GM18951 (cell line): Measurements from ENCODE around the gene BCKDHB.

Source experiments
- POLR2A ChIP-seq: IDR thresholded peaks from 4 replicates; pipeline ENCODE4 v1.6.1; 2011; ENCODE audit warnings: mild to moderate bottlenecking; ENCODE audit not compliant: insufficient read length, insufficient read depth; ENCODE audit errors: extremely low read depth
- in situ Hi-C: fragments of 300-500 bp; cut with MboI; formaldehyde crosslinking; loops from one replicate; pipeline ENCODE4 v1.12.0; 2022; ENCODE audit warnings: low sequenced_read_pairs, mixed read lengths, inconsistent platforms; ENCODE audit not compliant: unreplicated experiment

Gene BCKDHB

DNA sequence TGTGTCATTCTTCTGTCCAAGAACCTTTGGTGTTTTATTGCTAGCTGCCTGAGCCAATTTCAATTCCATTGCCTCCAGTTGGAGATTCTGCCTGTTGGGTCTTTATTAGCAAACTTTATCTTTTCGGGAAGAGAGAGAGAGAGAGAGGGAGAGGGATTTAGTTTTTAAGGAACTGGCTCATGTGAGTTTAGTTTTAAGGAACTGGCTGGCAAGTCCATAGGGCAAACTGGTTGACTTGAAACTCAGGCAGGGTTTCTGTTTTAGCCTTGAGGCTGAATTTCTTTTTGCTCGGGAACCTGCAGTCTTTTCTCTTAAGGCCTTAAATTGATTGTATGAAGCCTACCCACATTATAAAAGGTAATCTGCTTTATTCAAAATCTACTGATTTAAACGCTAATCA, 23.0 kb downstream of the BCKDHB start:
- in situ Hi-C loops, result no loop called here

DNA sequence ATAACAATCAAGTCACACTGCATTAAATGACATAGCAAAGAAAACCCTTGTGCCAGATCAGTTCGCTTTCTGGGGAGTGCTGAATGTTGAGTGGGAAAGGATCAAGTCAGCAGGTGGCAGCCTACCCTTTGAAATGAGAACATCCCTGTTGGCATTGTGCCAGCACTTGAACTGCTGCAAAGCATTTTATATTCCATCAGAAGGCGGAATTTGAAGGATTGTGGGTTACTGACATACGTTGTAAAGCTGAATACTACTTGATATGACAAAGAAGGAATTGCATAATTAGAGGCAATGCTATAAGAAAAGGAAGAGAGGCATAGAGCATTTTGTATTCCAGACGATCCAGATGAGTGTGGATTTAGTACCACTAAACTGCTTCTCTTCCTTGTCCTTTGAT, 26.5 kb downstream of the BCKDHB start:
- no peak for TF ChIP-seq POLR2A
- in situ Hi-C loops, result no loop called here

More for the DNA sequence above, 23.0 kb downstream of the BCKDHB start:
- TF ChIP-seq POLR2A, result no peak

DNA sequence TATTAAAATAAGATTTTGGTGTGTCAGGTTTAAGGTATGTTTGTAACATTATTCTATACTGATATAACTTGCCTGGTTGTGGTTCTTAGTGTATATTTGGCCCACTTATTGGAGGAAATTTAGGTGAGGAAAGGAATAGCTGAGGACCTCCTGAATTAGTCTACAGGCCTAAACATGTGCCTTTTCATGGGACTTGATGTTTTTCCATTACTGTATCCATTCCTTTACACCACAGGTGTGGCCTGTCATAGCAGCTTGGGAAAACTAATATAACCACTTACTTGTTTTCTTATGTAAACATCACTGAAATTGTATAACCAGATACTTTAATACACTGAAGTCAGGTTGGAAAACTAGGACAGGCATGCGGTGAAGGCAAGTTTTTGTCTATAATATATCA, 27.6 kb downstream of the BCKDHB start:
- in situ Hi-C loops, result no loop called here

DNA sequence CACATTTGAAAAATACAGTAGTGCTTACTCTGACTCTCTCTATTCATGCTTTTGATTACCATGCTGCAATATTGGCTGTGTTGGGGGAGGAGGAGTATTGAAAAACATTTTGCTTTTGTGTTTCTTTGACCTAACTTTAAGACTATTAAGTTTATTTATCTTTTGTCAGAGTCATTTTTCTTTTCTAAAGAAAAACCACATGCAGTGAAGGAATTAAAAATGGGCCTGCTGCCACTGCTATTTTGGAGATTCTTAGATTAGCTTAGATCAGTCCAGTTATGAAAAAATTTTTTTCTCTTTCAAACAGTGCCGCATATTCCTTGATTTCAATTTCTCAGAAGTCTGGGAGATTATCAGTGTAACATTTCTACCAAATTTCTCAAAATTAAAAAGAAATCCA, 36.1 kb downstream of the BCKDHB start:
- TF ChIP-seq POLR2A, result no peak
- in situ Hi-C loops, result no loop called here

More for the DNA sequence above, 27.6 kb downstream of the BCKDHB start:
- no peak for TF ChIP-seq POLR2A

DNA sequence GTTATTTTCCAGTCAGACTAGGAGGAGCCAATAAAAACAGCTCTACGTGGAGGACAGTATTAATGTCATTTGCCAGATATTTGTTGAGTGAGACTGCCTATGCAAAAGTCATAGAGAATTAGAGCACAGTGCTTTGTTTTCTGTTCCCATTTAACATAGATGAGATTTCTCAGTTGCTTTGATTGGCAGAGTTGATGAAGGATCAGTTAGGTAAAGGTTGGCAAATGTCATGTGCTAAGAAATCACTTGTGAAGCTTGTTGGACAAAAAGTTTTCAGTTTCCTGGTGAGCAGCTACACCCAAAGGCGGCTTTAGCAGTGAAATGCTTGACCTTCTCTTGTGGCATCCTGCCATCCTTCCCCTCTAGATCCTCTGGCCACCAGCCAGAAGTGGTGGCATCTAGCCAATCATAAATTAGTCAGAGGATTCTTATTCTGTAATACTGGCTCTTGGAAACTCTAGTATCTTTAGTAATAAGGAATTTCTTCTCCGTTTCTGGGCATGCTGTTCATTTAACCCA, 37.0 kb downstream of the BCKDHB start:
- in situ Hi-C loops, result no loop called here

DNA sequence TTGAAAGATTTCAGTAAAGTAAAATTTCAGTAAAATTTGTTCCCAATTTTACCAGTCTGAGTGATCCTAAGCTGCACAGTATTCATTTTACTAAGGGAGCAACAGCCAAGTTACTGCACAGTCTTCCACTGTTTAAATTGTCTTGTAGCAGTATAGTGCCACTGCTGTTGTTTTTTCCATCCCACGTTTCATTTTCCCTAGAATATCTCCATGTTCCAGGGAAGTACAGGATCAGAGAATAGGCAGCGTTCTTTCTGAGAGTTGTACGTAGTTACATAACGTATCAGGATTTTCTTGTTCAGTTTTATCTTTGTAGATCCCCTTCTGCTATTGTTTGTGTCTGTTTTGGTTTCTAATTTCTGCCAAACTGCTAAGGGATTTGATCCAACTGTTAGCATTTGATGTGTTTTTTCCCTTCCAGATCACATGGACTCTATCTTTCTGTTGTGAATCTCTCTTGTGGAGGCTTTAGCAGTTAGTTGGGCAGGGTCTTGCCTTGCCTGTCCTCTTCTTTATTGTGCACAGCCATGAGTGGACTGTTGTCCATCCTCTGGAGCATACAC, 38.4 kb downstream of the BCKDHB start:
- no peak for TF ChIP-seq POLR2A
- in situ Hi-C loops, result no loop called here

More for the DNA sequence above, 37.0 kb downstream of the BCKDHB start:
- no peak for TF ChIP-seq POLR2A

DNA sequence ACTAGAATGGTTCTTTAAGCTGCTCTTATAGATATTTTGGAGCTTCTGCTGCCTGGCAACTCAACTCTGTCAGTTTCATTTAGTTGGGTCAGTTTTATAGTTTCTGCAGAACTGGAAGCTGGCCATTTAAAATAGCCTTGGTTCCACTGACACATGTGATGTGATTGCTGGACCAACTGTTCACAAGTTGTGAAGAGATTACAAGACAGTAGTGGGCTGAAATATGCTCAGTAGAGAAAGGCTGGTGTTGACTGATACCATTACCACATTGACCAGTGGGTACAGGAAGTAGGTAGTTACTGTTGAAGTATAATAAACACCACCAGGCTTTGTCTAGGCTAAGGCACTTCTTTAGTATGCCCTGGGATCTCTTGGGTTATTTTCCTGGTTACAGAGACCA, 39.0 kb downstream of the BCKDHB start:
- in situ Hi-C loops, result no loop called here

DNA sequence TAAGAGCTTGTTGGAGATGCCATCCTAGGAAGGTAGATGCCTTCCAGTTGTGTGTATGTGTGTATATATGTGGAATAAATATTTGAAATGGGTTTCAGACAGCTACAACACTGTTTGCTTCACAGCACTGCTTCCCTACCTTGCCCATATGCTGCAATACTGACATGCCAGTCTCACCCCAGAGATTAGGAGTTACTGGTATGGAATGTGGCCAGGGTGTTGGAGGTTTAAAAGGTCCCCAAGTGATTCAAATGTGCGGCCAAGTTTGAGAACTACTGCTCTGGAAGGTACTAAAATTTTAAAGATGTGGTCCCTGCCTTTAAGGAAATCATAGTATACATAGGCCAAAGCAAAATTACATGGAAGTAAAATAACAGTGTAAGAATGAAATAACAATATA, 39.5 kb downstream of the BCKDHB start:
- in situ Hi-C loops, result no loop called here
- no peak for TF ChIP-seq POLR2A

More for the DNA sequence above, 39.0 kb downstream of the BCKDHB start:
- TF ChIP-seq POLR2A, result no peak

DNA sequence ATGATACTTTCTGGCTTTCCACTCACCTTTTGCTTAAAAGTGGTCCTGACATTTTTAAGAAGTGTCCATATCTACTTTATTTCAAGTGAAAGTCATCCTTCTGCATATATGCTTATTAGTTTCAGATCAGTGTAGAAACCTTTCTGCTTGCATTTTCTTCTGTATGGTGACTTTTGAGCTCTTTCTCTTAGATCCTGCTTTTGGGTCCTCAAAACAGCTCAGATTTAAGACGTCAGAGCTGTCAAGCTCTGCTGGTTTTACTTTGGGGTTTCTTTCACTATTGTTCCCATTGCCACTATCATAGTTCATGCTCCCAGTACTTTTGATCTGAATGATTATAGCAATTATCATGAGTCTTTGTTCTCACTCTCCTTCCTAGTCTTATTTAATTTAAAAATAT, 41.7 kb downstream of the BCKDHB start:
- in situ Hi-C loops, result no loop called here
- no peak for TF ChIP-seq POLR2A

DNA sequence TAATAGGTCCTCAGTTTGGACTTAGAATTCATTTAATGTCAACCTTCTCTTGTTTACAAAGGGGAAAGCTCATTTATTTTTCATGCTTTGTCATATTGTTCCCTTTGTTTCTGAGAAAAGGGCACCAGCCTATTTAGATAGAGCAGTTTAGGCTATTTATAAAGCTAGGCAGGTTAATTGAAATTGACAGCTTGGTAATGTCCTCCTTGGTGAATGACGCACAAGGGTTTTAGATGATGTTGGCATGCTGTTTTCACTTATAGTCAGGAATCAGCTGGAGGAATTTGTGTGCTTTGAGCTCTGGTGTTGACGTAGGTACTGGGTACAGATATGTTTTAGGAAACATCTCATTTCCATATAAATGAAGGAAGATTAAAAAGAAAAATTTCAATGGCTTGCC, 45.2 kb downstream of the BCKDHB start:
- in situ Hi-C loops, result no loop called here
- TF ChIP-seq POLR2A, result no peak

DNA sequence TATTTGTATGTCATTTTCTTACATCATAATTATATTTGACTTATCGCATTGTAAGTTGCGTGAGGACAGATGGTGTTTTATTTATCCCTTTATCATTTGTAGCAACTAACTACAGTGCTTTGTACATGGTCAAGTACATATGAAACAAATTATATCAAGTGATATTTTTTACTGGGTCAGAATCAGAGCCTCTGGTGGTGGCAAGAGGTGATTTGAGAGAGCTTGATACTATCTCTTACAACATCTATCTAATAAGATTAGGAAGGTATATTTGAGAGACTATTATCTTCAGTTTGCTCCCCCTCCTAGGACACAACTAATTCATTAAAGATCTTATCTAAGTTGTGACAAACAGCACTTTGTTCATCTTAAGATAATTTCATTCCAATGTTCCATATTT, 47.7 kb downstream of the BCKDHB start:
- no peak for TF ChIP-seq POLR2A
- in situ Hi-C loops, result no loop called here

DNA sequence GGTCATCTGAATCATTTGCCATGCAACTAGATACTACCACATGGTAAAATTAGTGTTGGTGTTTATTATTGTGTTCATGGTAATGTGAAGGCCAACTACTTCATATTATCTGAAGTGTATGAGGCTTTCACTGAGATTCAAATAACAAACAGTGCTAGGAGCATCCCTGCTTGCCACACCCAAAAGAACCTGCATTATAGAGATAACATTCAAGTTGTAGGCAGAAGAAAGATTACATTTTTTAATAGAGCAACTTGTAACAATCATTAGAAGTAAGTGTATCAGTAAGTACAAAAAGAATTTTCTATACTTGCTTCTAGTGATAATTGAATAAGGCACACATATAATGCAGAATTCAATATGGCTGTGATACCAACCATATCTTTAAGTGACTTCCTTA, 49.8 kb downstream of the BCKDHB start:
- TF ChIP-seq POLR2A, result no peak
- in situ Hi-C loops, result no loop called here

DNA sequence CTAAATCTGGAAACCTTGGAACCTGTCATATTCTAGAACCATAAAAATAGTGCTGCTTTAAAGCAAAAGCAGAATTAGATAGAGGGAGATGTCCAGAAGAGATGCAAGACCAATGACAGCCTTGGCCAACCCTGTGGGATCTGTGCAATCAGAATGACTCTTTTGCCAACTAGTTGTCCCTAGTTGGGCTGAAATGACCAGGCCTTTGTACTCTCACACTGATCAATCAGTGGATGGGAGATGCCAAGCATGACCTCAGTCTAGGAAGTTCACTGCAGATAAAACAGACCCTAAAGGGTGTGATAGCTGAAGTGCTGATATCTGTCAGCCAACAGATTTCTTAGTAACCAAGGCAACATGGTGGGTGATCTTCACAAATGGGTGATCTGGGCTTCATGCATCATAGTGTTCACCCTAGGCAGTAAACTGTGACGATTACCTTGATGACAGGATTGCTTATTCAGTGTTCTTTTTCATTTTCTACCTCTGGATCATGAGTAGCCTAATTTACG, 52.1 kb downstream of the BCKDHB start:
- in situ Hi-C loops, result no loop called here
- no peak for TF ChIP-seq POLR2A

DNA sequence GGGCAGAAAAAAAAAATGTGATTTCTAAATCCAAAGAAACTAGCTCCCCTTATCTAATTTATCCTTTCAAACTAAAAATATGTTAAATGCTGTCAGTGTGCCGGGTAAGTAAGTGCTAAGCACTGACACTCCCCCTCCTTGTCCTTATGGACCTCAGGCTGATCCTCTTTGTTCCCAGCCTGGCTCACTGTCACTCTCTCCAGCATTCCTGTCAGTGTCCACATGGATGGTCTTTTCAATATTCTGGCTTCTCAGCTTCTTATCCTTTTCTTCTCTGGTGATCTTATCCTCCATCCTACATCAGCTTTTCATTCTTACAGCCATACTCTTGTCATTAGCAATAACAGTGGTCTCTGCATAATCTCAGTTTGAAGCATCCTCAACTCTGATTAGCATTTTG, 55.0 kb downstream of the BCKDHB start:
- no peak for TF ChIP-seq POLR2A
- in situ Hi-C loops, result no loop called here
